Suprapubic skin (tissue), 3 donors: ENCODE data around the gene SERGEF.

Experiments used
- CTCF ChIP-seq, 2 donors: fragments of 200-600 bp in 1 of 2; fragments of 450-650 bp in 1 of 2; sonication (generic) in 1 of 2; IDR thresholded peaks; one replicate each; pipeline ENCODE4 v1.5.1; 2016 to 2019; ENCODE audit warnings: antibody characterized with exemption in 2 of 2, mild to moderate bottlenecking in 1 of 2, moderate library complexity in 1 of 2
- EP300 ChIP-seq: sonication (generic); formaldehyde crosslinking; IDR thresholded peaks from one replicate; pipeline ENCODE4 v1.6.1; 2017; ENCODE audit warnings: antibody characterized with exemption

DNA sequence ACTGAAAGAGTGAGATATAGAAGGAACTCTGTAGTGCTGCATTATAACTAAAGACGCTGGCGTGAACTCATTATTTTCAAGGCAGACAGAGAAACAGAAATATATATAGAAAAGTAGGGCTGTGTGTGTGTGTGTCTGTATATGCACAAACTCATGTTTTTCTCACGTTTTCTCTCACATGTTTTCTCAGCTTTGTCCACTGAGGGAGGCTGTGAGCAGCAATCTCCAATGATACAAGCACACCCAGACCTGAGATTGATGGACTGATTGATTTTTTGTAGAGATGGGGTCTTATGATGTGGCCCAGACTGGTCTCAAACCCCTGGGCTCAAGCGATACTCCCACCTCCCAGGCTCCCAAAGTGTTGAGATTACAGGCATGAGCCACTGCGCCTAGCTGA is 122.5 kb downstream of the SERGEF start:
- no peak for TF ChIP-seq CTCF (IDR thresholded peaks at IDR 0.05)
- TF ChIP-seq EP300: no peak
